ENCODE measurements around the gene CUEDC1.

Gene CUEDC1

DNA sequence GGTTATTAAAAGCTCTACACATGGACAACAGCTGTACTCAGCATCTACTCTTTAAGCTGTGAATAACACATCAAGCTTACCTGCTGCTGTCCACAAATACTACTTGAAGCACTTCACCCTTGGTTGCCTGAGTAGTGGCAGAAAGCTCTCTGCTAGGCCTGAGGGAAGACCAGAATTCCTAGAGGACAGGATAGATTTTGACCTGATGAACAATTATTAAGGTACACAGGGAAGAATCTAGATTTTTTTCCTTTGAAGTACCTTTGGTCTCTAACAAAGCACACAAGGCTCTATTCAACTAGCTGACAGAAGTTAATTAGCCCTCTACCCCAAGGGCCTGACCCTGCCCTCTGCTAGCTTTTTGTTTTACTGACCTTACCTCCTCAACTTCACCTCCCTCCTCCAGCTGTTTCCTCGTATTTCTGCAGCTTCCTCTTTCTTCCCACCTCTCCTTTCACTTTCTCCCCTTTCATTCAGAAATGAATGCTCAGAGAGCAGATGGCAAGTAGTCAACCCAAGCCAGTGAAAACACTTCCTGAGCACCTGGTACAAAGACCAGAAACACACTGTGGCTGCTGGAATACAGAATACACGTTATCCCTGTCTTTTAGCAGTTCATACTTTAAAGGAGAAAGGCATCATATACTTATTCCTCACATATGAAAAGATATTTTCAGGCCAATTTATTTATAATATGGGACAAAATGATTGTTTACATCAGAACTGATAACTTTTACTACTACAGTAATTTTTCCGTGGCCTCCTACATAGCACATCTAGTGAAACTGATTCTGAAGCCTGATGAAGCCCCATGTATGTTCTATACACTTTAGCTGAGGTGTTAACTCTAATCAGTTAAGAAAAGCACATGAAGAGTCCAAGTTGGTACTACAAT is 38.5 kb upstream of the CUEDC1 start:
- no peak for ATAC-seq (replicated peaks)
- Mint-ChIP-seq H3K4me1 (ENCODE audit: low read depth in 2 of 2) (peaks cover 13 to 23% of the 10 kb centered on the region in 2 donors), H3K9me3 (no peaks in the 10 kb centered on the region), H3K36me3 (ENCODE audit: insufficient read depth) (peaks cover 12% of the 10 kb centered on the region), H3K27ac (peak overlapping the region; percentile 30 to 58), H3K4me3 (no peak overlapping the region), H3K27me3 (no peaks in the 10 kb centered on the region)
- no peak for DNase-seq

DNA sequence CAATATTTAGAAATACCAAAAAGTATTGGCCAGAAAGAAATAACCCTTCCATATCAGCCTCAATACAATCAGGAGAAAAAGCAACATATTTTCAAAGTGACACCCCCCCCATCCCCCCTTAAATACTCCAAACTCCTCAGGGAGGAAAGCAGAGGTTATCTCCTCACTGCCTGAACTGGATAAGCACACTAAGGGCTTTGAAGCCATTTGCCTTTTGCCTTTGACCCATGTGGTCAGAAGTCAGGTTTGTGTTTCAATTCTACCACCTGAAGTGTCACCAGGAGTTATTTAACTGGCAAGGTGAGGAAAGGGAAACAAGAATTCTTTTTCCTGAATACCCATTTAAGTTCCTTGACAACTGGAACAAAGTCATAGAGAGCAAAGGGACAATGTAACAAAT is 36.3 kb upstream of the CUEDC1 start:
- no peaks in the 10 kb centered on the region for H3K27me3 Mint-ChIP-seq
- H3K4me3 Mint-ChIP-seq = no peak overlapping the region
- H3K36me3 Mint-ChIP-seq (ENCODE audit: insufficient read depth) = peaks cover 21% of the 10 kb centered on the region
- no peak overlapping the region for H3K27ac Mint-ChIP-seq
- no peak for DNase-seq
- H3K4me1 Mint-ChIP-seq (ENCODE audit: low read depth in 2 of 2) = peaks cover 18 to 30% of the 10 kb centered on the region in 2 donors
- ATAC-seq (replicated peaks) = no peak
- no peaks in the 10 kb centered on the region for H3K9me3 Mint-ChIP-seq

GRCh38 chr17:57990037-57990436 is 34.8 kb upstream of the CUEDC1 start:
- Mint-ChIP-seq H3K27ac (no peak overlapping the region), H3K9me3 (no peaks in the 10 kb centered on the region), H3K36me3 (ENCODE audit: insufficient read depth) (peaks cover 24% of the 10 kb centered on the region), H3K27me3 (no peaks in the 10 kb centered on the region), H3K4me3 (peak overlapping the region in 1 of 2 donors; percentile 92), H3K4me1 (ENCODE audit: low read depth in 2 of 2) (peaks cover 20 to 39% of the 10 kb centered on the region in 2 donors)
- no peak for DNase-seq
- ATAC-seq (replicated peaks) = no peak

- peak; percentile 71 for ATAC-seq (replicated peaks)
- Mint-ChIP-seq H3K27me3 (no peaks in the 10 kb centered on the region), H3K36me3 (ENCODE audit: insufficient read depth) (peaks cover 24% of the 10 kb centered on the region), H3K4me3 (peak overlapping the region; percentile 92 to 93), H3K4me1 (ENCODE audit: low read depth in 2 of 2) (peaks cover 30 to 44% of the 10 kb centered on the region in 2 donors), H3K27ac (peak overlapping the region; percentile 93 to 94), H3K9me3 (no peaks in the 10 kb centered on the region)
- DNase-seq = peak; percentile 56 to 59 (median 57)
These were observed 33.4 kb upstream of the CUEDC1 start for GRCh38 chr17:57988301-57989250.

DNA sequence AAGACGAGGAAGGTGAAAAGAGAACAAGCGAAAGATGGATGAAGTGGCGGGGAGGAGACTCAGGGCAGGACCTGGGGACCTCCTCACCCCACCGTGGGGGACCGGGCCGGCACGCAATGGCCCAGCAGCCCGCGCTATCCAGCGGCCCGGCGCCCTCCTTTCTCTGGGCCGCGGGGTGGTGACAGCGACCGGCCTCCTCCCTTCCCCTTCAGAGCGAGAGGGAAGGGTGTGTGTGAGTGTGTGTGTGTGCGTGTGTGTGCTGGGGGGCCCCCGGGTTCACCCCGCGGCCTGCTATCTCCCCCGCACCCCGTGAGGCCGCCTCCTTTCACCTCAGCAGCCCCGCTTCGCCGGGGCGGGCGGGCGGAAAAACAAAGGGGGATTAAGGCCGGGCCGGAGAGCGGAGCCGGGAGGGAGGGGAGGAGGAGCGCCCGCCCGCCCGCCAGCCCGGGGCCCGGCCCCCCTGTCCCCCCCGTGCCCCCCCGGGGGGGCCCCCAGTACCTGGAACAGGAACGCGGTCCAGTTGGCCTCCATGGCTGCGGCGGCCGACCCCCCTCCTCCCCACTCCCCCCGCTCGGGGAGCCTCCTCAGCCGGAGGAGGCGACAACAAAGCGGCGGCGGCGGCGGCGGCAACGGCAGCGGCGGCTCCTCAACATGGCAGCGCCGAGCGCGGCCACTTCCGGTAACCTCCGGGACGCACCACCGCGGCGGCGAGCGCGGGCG is 32.5 kb upstream of the CUEDC1 start, which contains the start of gene VEZF1:
Gene VEZF1, minus strand, starts transcription at position 674 of the 720 bp plus-strand sequence. Its CDS starts 143 bp downstream, at position 531.
- Mint-ChIP-seq H3K36me3 (ENCODE audit: insufficient read depth) (peaks cover 24% of the 10 kb centered on the region), H3K27me3 (no peaks in the 10 kb centered on the region), H3K4me3 (peak within 1 kb of the TSS; percentile 92 to 93), H3K27ac (peak within 1 kb of the TSS; percentile 94 to 95), H3K9me3 (no peaks in the 10 kb centered on the region), H3K4me1 (ENCODE audit: low read depth in 2 of 2) (peaks cover 38 to 49% of the 10 kb centered on the region in 2 donors)
- DNase-seq = peak; percentile 70 to 71 (median 70)
- peak; percentile 76 for ATAC-seq (replicated peaks)

DNA sequence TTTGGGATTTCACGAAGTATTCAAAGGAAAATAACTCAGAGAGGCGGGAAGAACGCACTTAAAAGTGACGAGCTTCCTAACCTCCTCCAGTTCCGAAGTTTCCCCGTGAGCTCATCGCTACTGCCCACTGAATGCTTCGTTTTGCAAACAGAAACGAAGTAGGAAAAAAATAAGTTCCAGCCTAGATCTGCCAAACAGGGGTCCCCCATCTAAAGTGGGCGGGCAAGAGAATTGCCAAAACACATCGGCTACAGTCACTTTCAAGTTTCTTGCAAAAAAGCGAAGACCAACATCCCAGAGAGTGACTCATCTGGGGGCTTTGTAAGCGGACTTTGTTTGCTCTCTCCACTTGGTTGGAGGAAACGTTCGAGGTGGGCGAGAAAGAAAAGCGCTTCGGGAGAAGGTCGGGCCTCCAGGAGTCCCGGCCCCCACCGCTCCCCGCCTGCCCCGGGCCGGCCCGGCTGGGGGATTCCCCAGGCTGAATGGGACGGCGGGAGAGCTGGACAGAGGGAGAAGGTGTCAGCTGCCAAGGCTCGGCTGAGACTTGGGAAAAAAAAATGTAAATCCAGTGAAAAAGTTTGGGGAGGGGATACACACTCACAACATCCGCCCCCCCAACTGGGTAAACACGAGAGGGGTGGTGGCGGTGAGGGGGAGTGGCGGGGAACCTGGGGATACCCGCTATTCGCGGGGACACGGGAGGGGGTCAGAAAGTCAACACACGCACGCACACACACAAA is 31.8 kb upstream of the CUEDC1 start:
- Mint-ChIP-seq H3K27ac (peak overlapping the region; percentile 90 to 95), H3K4me1 (ENCODE audit: low read depth in 2 of 2) (peaks cover 43 to 56% of the 10 kb centered on the region in 2 donors), H3K36me3 (ENCODE audit: insufficient read depth) (peaks cover 28% of the 10 kb centered on the region), H3K27me3 (no peaks in the 10 kb centered on the region), H3K4me3 (peak overlapping the region; percentile 92 to 93), H3K9me3 (no peaks in the 10 kb centered on the region)
- peak in 1 of 3 experiments; percentile 21 for DNase-seq
- no peak for ATAC-seq (replicated peaks)

GRCh38 chr17:57985675-57985974 is 30.4 kb upstream of the CUEDC1 start:
- H3K36me3 Mint-ChIP-seq (ENCODE audit: insufficient read depth) = peaks cover 42% of the 10 kb centered on the region
- no peaks in the 10 kb centered on the region for H3K9me3 Mint-ChIP-seq
- no peak for DNase-seq
- no peaks in the 10 kb centered on the region for H3K27me3 Mint-ChIP-seq
- peaks cover 53 to 69% of the 10 kb centered on the region in 2 donors for H3K4me1 Mint-ChIP-seq (ENCODE audit: low read depth in 2 of 2)
- peak overlapping the region in 1 of 2 donors; percentile 6 for H3K27ac Mint-ChIP-seq
- peak overlapping the region; percentile 34 to 61 for H3K4me3 Mint-ChIP-seq
- no peak for ATAC-seq (replicated peaks)

DNA sequence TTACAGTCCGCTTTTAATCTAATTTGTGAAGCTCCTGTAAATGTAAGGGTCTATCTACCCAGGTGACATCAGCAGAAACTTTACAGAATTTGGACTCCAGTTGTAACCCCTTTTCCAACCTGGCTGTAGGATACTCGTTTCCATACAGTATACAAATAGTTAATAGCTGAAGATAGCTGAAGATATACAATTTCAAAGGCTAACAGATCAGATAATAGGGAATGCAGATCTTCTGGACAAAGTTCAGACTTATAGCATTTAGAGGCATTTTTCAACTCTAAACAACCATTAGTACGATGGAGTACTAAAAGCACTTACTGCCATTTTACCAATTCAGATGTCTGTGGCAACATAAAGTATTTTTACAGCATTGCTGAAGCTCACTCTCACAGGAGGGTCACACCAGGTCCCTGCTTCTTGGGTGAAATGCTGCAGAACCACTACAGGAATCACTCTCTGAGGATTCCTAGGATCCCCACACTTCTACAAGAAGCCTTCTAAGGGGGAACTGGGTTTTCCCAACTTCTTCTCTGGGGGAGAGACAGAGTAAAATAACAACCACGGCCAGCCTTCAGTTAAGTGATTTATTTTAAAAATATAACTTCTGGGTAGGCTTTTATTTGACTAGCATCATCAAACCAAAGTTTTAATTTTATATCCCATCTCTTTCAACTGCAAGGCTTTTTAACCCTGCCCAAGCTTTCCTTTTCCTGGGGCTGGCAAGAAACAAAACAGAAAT is 29.9 kb upstream of the CUEDC1 start:
- Mint-ChIP-seq H3K9me3 (no peaks in the 10 kb centered on the region), H3K27ac (peak overlapping the region in 1 of 2 donors; percentile 6), H3K4me3 (peak overlapping the region; percentile 34 to 61), H3K27me3 (no peaks in the 10 kb centered on the region), H3K36me3 (ENCODE audit: insufficient read depth) (peaks cover 47% of the 10 kb centered on the region), H3K4me1 (ENCODE audit: low read depth in 2 of 2) (peaks cover 54 to 73% of the 10 kb centered on the region in 2 donors)
- no peak for DNase-seq
- no peak for ATAC-seq (replicated peaks)

DNA sequence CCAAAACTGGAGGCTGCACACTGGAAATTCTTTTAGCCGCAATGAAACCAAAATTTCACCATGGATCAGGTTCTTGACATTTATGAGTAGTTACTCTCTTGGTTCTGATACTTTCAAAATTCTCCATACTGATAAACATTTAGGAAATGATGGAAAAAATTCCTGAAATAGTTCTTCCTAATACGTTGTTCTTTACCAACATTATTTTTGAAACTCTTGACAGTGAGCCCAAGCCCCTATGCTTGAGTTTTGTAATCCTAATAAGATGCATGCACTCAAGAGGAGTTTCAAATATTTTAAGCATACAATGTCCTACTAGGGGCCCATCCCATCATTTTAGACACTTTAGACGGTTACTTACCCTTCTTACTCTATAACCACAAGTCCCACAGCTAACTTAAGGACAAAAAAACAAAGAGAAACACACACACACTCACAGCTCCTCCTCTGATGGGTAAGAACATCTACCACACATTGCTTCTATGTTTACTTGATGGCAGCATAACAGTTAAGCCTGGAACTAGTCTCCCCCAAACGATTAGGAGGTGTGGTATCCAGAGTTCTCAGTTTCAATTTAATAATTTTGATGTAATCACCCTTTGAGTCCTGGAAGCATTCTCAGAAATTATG is 29.2 kb upstream of the CUEDC1 start:
- peaks cover 54 to 73% of the 10 kb centered on the region in 2 donors for H3K4me1 Mint-ChIP-seq (ENCODE audit: low read depth in 2 of 2)

GRCh38 chr17:57983446-57983845 is 28.2 kb upstream of the CUEDC1 start:
- H3K4me1 Mint-ChIP-seq (ENCODE audit: low read depth in 2 of 2) = peaks cover 53 to 68% of the 10 kb centered on the region in 2 donors
- H3K36me3 Mint-ChIP-seq (ENCODE audit: insufficient read depth) = peaks cover 57% of the 10 kb centered on the region
- H3K9me3 Mint-ChIP-seq = no peaks in the 10 kb centered on the region
- ATAC-seq (replicated peaks) (no peak), DNase-seq (no peak)
- H3K27ac Mint-ChIP-seq = no peak overlapping the region
- H3K27me3 Mint-ChIP-seq = no peaks in the 10 kb centered on the region
- peak overlapping the region; percentile 61 to 65 for H3K4me3 Mint-ChIP-seq

More for the DNA sequence above, 29.2 kb upstream of the CUEDC1 start:
- Mint-ChIP-seq H3K9me3 (no peaks in the 10 kb centered on the region), H3K27me3 (no peaks in the 10 kb centered on the region), H3K4me3 (peak overlapping the region; percentile 26 to 61), H3K36me3 (ENCODE audit: insufficient read depth) (peaks cover 54% of the 10 kb centered on the region), H3K27ac (peak overlapping the region in 1 of 2 donors; percentile 6)
- ATAC-seq (replicated peaks) (no peak), DNase-seq (no peak)

DNA sequence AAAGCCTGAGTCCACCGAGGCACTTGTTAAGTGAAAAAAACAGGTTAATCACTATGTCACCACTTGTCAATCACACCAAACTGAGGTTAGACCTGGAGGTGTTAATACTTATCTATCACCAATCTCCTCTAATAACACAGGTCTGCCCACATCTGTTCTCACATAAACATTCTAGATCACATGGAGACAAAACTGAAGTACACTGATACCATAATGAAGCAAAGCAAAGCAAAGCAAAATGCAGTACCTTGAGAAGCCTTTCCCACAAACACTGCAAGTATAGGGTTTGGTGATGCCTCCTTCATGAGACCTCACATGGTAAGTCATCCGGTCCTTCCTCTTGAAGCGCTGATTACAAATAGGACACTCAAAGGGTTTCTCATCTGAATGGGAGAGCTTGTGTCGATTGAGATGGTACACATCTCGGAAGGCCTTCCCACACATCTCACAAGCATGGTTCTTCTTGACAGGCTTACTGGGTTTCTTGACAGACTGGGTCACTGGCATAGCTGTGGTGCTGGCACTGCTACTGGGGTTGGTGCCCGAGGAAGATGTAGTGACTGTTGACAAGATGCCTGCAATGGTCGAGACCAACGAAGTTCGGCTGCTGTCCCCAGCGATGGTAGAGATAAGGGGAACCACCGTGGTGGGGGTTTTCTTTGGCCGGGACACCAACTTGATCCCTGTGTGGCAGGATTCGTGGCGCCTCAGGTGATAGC is 27.4 kb upstream of the CUEDC1 start:
- ATAC-seq (replicated peaks) (peak; percentile 85), DNase-seq (peak in 2 of 3 experiments; percentile 16 to 22)
- H3K27ac Mint-ChIP-seq = peak overlapping the region; percentile 69 to 80
- H3K4me3 Mint-ChIP-seq = peak overlapping the region; percentile 61 to 65
- no peaks in the 10 kb centered on the region for H3K27me3 Mint-ChIP-seq
- H3K36me3 Mint-ChIP-seq (ENCODE audit: insufficient read depth) = peaks cover 61% of the 10 kb centered on the region
- no peaks in the 10 kb centered on the region for H3K9me3 Mint-ChIP-seq
- H3K4me1 Mint-ChIP-seq (ENCODE audit: low read depth in 2 of 2) = peaks cover 57 to 75% of the 10 kb centered on the region in 2 donors

Measured in effector memory CD8-positive, alpha-beta T cell (primary cell).